Common myeloid progenitor, CD34-positive (primary cell): ENCODE data around the gene SH3TC1.

Source experiments
- CTCF ChIA-PET: fragments of 350-600 bp; sonication (Branson Sonifier 250); formaldehyde crosslinking; loops from one replicate; lab custom pipeline; 2021; ENCODE audit warnings: antibody characterized with exemption; lab: Charles Lee
- POLR2A ChIA-PET: fragments of 350-600 bp; sonication (Branson Sonifier 250); formaldehyde crosslinking; loops from one replicate; lab custom pipeline; 2021; ENCODE audit warnings: antibody characterized with exemption; lab: Charles Lee
- DNase-seq, 3 donors: peaks; one replicate each; pipeline versions ENCODE4 v3.0.0 to v3.0.0-alpha.2; 2013
- H3K27ac ChIP-seq, 2 experiments: 1 replicate in 1 of 2; 2 replicates in 1 of 2; pipeline ENCODE4 v1.7.0; 2013; ENCODE audit warnings: inconsistent platforms in 2 of 2, low read length in 2 of 2, mild to moderate bottlenecking in 2 of 2, low read depth in 1 of 2, moderate library complexity in 1 of 2; ENCODE audit not compliant: severe bottlenecking in 2 of 2, insufficient read depth in 1 of 2, poor library complexity in 1 of 2
- H3K27me3 ChIP-seq, 5 experiments: replicated peaks in 2 of 5; 1 replicate in 3 of 5; 2 replicates in 2 of 5; pipeline versions ENCODE4 v1.6.1 to v1.7.0; 2013; ENCODE audit warnings: low read length in 4 of 5, mild to moderate bottlenecking in 2 of 5, moderate library complexity in 2 of 5, inconsistent platforms in 1 of 5; ENCODE audit not compliant: insufficient read depth in 5 of 5, control insufficient read depth in 4 of 5
- H3K36me3 ChIP-seq, 4 experiments: 1 replicate in 2 of 4; 2 replicates in 2 of 4; pipeline versions ENCODE4 v1.6.1 to v1.7.0; 2013; ENCODE audit warnings: low read length in 3 of 4, control low read depth in 1 of 4, mild to moderate bottlenecking in 1 of 4; ENCODE audit not compliant: control insufficient read depth in 4 of 4, insufficient read depth in 4 of 4
- H3K4me1 ChIP-seq, 4 experiments: 1 replicate in 3 of 4; 2 replicates in 1 of 4; pipeline versions ENCODE4 v1.6.1 to v1.7.1; 2013; ENCODE audit warnings: low read length in 3 of 4, mild to moderate bottlenecking in 3 of 4, control low read depth in 1 of 4, inconsistent platforms in 1 of 4, moderate library complexity in 1 of 4; ENCODE audit not compliant: control insufficient read depth in 4 of 4, insufficient read depth in 4 of 4; ENCODE audit errors: control extremely low read depth in 1 of 4
- H3K4me3 ChIP-seq, 7 experiments: 1 replicate in 4 of 7; 2 replicates in 3 of 7; pipeline versions ENCODE4 v1.5.1 to v1.7.0; 2013; ENCODE audit warnings: mild to moderate bottlenecking in 7 of 7, low read length in 6 of 7, moderate library complexity in 6 of 7, inconsistent platforms in 2 of 7, low read depth in 2 of 7, control low read depth in 1 of 7; ENCODE audit not compliant: insufficient read depth in 4 of 7, control insufficient read depth in 1 of 7; ENCODE audit errors: extremely low read depth in 1 of 7
- H3K9me3 ChIP-seq, 5 experiments: 1 replicate in 4 of 5; 2 replicates in 1 of 5; pipeline versions ENCODE4 v1.6.1 to v1.7.1; 2013; ENCODE audit warnings: low read length in 4 of 5, mild to moderate bottlenecking in 2 of 5, inconsistent platforms in 1 of 5, low read depth in 1 of 5, moderate library complexity in 1 of 5; ENCODE audit not compliant: control insufficient read depth in 4 of 5, insufficient read depth in 2 of 5; ENCODE audit errors: control extremely low read depth in 1 of 5
- WGBS: methylation state at CpG from one replicate; pipeline ENCODE4 v1.1.5; 2013; ENCODE audit not compliant: insufficient coverage; 5-methylcytosine and 5-hydroxymethylcytosine counted together

SH3TC1 gene

GRCh38 chr4:8284391-8284790 lies 85.3 kb downstream of the SH3TC1 start:
- no peak overlapping the region for H3K27ac ChIP-seq
- H3K4me1 ChIP-seq: peaks cover 0 to 35% (median 33%) of the 10 kb centered on the region in 4 experiments
- no peak overlapping the region for H3K4me3 ChIP-seq
- WGBS: 97% methylated on average over 10 of the region's 11 CpGs
- H3K9me3 ChIP-seq: no peaks in the 10 kb centered on the region
- H3K36me3 ChIP-seq: peaks cover 0 to 14% (median 2%) of the 10 kb centered on the region in 4 experiments
- POLR2A ChIA-PET: no interaction called here
- CTCF ChIA-PET: no interaction called here
- no peak for DNase-seq
- no peaks in the 10 kb centered on the region for H3K27me3 ChIP-seq

- ChIA-PET CTCF (interaction anchor here (1.1 to 1.4 kb wide), 3 partner anchors 11 to 36 kb away, joined by 3 to 5 read pairs (median 4); no protein-coding TSS in a partner anchor), POLR2A (no interaction called here)
- H3K4me1 ChIP-seq: peaks cover 0 to 25% (median 23%) of the 10 kb centered on the region in 4 experiments
- no peaks in the 10 kb centered on the region for H3K9me3 ChIP-seq
- 96% methylated on average over 9 of the region's 16 CpGs for WGBS
- no peak for DNase-seq
- H3K27ac ChIP-seq: no peak overlapping the region
- H3K36me3 ChIP-seq: peaks cover 0 to 14% (median 2%) of the 10 kb centered on the region in 4 experiments
- no peak overlapping the region for H3K4me3 ChIP-seq
- H3K27me3 ChIP-seq: no peaks in the 10 kb centered on the region
Observed at GRCh38 chr4:8285143-8285975, 86.3 kb downstream of the SH3TC1 start.

- Histone ChIP-seq H3K27ac (no peak overlapping the region), H3K36me3 (peaks cover 0 to 17% (median 2%) of the 10 kb centered on the region in 4 experiments), H3K4me3 (no peak overlapping the region), H3K27me3 (no peaks in the 10 kb centered on the region), H3K4me1 (peaks cover 0 to 21% (median 20%) of the 10 kb centered on the region in 4 experiments), H3K9me3 (no peaks in the 10 kb centered on the region)
- 97% methylated on average over 23 of the region's 23 CpGs for WGBS
- DNase-seq: no peak
- ChIA-PET CTCF (interaction anchor here (1.1 to 1.4 kb wide), 3 partner anchors 10 to 37 kb away, joined by 3 to 5 read pairs (median 4); no protein-coding TSS in a partner anchor), POLR2A (no interaction called here)
Observed at GRCh38 chr4:8285976-8286718, 87.1 kb downstream of the SH3TC1 start.

- Histone ChIP-seq H3K27ac (no peak overlapping the region), H3K27me3 (no peaks in the 10 kb centered on the region), H3K9me3 (no peaks in the 10 kb centered on the region), H3K4me3 (no peak overlapping the region), H3K4me1 (peaks cover 0 to 21% (median 19%) of the 10 kb centered on the region in 4 experiments), H3K36me3 (peaks cover 0 to 24% (median 2%) of the 10 kb centered on the region in 4 experiments)
- CTCF ChIA-PET: interaction anchor here (1.4 kb wide), 1 partner anchor 19 kb away, joined by 5 read pairs; no protein-coding TSS in a partner anchor
- no peak for DNase-seq
- WGBS: 98% methylated on average over 9 of the region's 15 CpGs
- POLR2A ChIA-PET: no interaction called here
Observed at GRCh38 chr4:8286719-8287342, 87.7 kb downstream of the SH3TC1 start.

GRCh38 chr4:8287343-8288280 lies 88.5 kb downstream of the SH3TC1 start:
- Histone ChIP-seq H3K4me3 (no peak overlapping the region), H3K9me3 (no peaks in the 10 kb centered on the region), H3K27me3 (no peaks in the 10 kb centered on the region), H3K4me1 (peaks cover 0 to 14% (median 12%) of the 10 kb centered on the region in 4 experiments), H3K27ac (no peak overlapping the region), H3K36me3 (peaks cover 0 to 22% (median 3%) of the 10 kb centered on the region in 4 experiments)
- DNase-seq: no peak
- ChIA-PET CTCF (interaction anchor here (1.7 kb wide), 1 partner anchor 45 kb away, joined by 4 read pairs; no protein-coding TSS in a partner anchor), POLR2A (no interaction called here)
- WGBS: 98% methylated on average over 14 of the region's 18 CpGs

GRCh38 chr4:8289151-8289750 lies 90.2 kb downstream of the SH3TC1 start:
- Histone ChIP-seq H3K4me3 (no peak overlapping the region), H3K27me3 (no peaks in the 10 kb centered on the region), H3K36me3 (peaks cover 0 to 19% (median 5%) of the 10 kb centered on the region in 4 experiments), H3K4me1 (no peaks in the 10 kb centered on the region), H3K27ac (no peak overlapping the region), H3K9me3 (no peaks in the 10 kb centered on the region)
- DNase-seq: no peak
- POLR2A ChIA-PET: interaction anchor here (0.6 kb wide), 1 partner anchor 90 kb away, joined by 3 read pairs; no protein-coding TSS in a partner anchor
- CTCF ChIA-PET: interaction anchor here (1.7 kb wide), 1 partner anchor 47 kb away, joined by 4 read pairs; no protein-coding TSS in a partner anchor
- WGBS: 97% methylated on average over 13 of the region's 13 CpGs
